A549 (cell line): ENCODE results near the gene MYL6. TPM values are rescaled to one million over a fixed set of nuclear protein-coding genes. Genes with fewer than 3 reads are reported as not detected.

Experiments used
- ATAC-seq, 2 experiments: fragments of 200-7000 bp in 1 of 2; fragments of >200 bp in 1 of 2; cut with Nextera tagmentation in 1 of 2; cut with Tn5 transposase in 1 of 2; 3 replicates each; pipeline versions ENCODE4 v1.8.0 to v1.9.1; 2018 to 2020; ENCODE audit warnings: mild to moderate bottlenecking in 1 of 2, moderate library complexity in 1 of 2
- CTCF ChIA-PET: fragments of 300-600 bp; sonication (Branson Sonifier 250); formaldehyde crosslinking; extraction: SDS; loops from one replicate; lab custom pipeline; 2021; ENCODE audit warnings: antibody characterized with exemption, inconsistent platforms; lab: Yijun Ruan, JAX
- POLR2A ChIA-PET: fragments of 350-600 bp; formaldehyde crosslinking; extraction: SDS; loops from one replicate; lab custom pipeline; 2021; ENCODE audit warnings: antibody characterized with exemption, inconsistent platforms; lab: Yijun Ruan, JAX
- DNase-seq, 2 experiments: peaks; one replicate each; pipeline versions ENCODE4 v3.0.0 to v3.0.0-alpha.2; 2011 to 2016; ENCODE audit warnings: low read depth in 1 of 2, low spot score in 1 of 2
- FAIRE-seq: peaks from 2 replicates; lab custom pipeline; 2011; peaks lifted over from hg19 to GRCh38; lab: Jason Lieb, UNC
- H3K27ac ChIP-seq, 2 experiments: fragments of >200 bp; sonication (Bioruptor Twin); formaldehyde crosslinking; 3 replicates each; pipeline ENCODE4 v1.5.1; 2016 to 2017
- H3K4me1 ChIP-seq: fragments of >200 bp; sonication (Bioruptor Twin); formaldehyde crosslinking; 3 replicates; pipeline ENCODE4 v1.6.1; 2016
- H3K4me2 ChIP-seq: fragments of >200 bp; sonication (Bioruptor Twin); formaldehyde crosslinking; 3 replicates; pipeline ENCODE4 v1.6.1; 2016
- H3K4me3 ChIP-seq: fragments of >200 bp; sonication (Bioruptor Twin); formaldehyde crosslinking; 3 replicates; pipeline ENCODE4 v1.5.1; 2016
- H3K9me3 ChIP-seq: fragments of >200 bp; sonication (Bioruptor Twin); formaldehyde crosslinking; 3 replicates; pipeline ENCODE4 v1.6.1; 2016
- CBX2 ChIP-seq: fragments of 200-600 bp; sonication (generic); IDR thresholded peaks from 2 replicates; pipeline ENCODE4 v1.6.1; 2016; ENCODE audit warnings: low read depth, mild to moderate bottlenecking, borderline replicate concordance
- CHD2 ChIP-seq: fragments of 150-350 bp; IDR thresholded peaks from 2 replicates; pipeline ENCODE4 v1.6.1; 2014; ENCODE audit warnings: low read length; ENCODE audit not compliant: partially characterized antibody
- E2F6 ChIP-seq: IDR thresholded peaks from 2 replicates; pipeline ENCODE4 v1.6.1; 2012; ENCODE audit warnings: low read depth, borderline replicate concordance
- EHMT2 ChIP-seq: fragments of 200-600 bp; sonication (generic); IDR thresholded peaks from 2 replicates; pipeline ENCODE4 v1.6.1; 2016; ENCODE audit warnings: antibody characterized with exemption, low read depth, mild to moderate bottlenecking, moderate library complexity
- ESRRA ChIP-seq: fragments of 150-350 bp; IDR thresholded peaks from 2 replicates; pipeline ENCODE4 v1.6.1; 2014; ENCODE audit warnings: mild to moderate bottlenecking, low read length, borderline replicate concordance
- FOSB ChIP-seq: fragments of 250-450 bp; sonication (Bioruptor Pico); IDR thresholded peaks from 2 replicates; pipeline ENCODE4 v1.5.0; 2020; ENCODE audit warnings: mild to moderate bottlenecking, moderate library complexity
- FOSL2 ChIP-seq, 2 experiments: fragments of 450-650 bp in 1 of 2; fragments of >200 bp in 1 of 2; sonication (Bioruptor Twin) in 1 of 2; formaldehyde crosslinking; IDR thresholded peaks; 2 replicates each; pipeline versions ENCODE4 v1.5.0 to v1.6.1; 2016 to 2020; ENCODE audit warnings: mild to moderate bottlenecking in 1 of 2, moderate library complexity in 1 of 2
- FOXS1 ChIP-seq: fragments of 250-450 bp; sonication (Bioruptor Pico); IDR thresholded peaks from 2 replicates; pipeline ENCODE4 v1.5.0; 2020; ENCODE audit warnings: mild to moderate bottlenecking, moderate library complexity
- HES2 ChIP-seq: fragments of >200 bp; sonication (Bioruptor Twin); formaldehyde crosslinking; IDR thresholded peaks from 2 replicates; pipeline ENCODE4 v1.6.1; 2016
- HMGXB4 ChIP-seq: fragments of 250-450 bp; sonication (Bioruptor Pico); IDR thresholded peaks from 2 replicates; pipeline ENCODE4 v1.5.0; 2021; ENCODE audit warnings: mild to moderate bottlenecking, moderate library complexity, borderline replicate concordance
- HOXA7 ChIP-seq: fragments of 250-450 bp; sonication (Bioruptor Pico); IDR thresholded peaks from 2 replicates; pipeline ENCODE4 v1.5.0; 2020; ENCODE audit warnings: mild to moderate bottlenecking, moderate library complexity
- JUN ChIP-seq, 2 experiments: fragments of >200 bp; sonication (Bioruptor Twin); formaldehyde crosslinking; IDR thresholded peaks; 2 replicates in 1 of 2; 3 replicates in 1 of 2; pipeline ENCODE4 v1.6.1; 2016 to 2017
- JUNB ChIP-seq: fragments of >200 bp; sonication (Bioruptor Twin); formaldehyde crosslinking; IDR thresholded peaks from 2 replicates; pipeline ENCODE4 v1.6.1; 2016
- MAFK ChIP-seq: fragments of 450-650 bp; IDR thresholded peaks from 2 replicates; pipeline ENCODE4 v1.6.1; 2014; ENCODE audit not compliant: partially characterized antibody
- MAX ChIP-seq: IDR thresholded peaks from 2 replicates; pipeline ENCODE4 v1.6.1; 2012
- NR3C1 ChIP-seq: fragments of >200 bp; sonication (Bioruptor Twin); formaldehyde crosslinking; IDR thresholded peaks from 3 replicates; pipeline ENCODE4 v1.6.1; 2017
- PBX3 ChIP-seq: IDR thresholded peaks from 2 replicates; pipeline ENCODE4 v1.6.1; 2012
- POLR2A ChIP-seq: IDR thresholded peaks from 2 replicates; pipeline ENCODE4 v1.6.1; 2012; ENCODE audit warnings: mild to moderate bottlenecking, low read length
- POLR2AphosphoS2 ChIP-seq: conservative IDR thresholded peaks from 2 replicates; pipeline ENCODE4 v1.6.1; 2012; ENCODE audit warnings: low read length, improper control_type of control experiment, inconsistent platforms
- RAD21 ChIP-seq, 2 experiments: fragments of >200 bp in 1 of 2; sonication (Bioruptor Twin) in 1 of 2; formaldehyde crosslinking in 1 of 2; IDR thresholded peaks in 1 of 2; conservative IDR thresholded peaks in 1 of 2; 2 replicates in 1 of 2; 3 replicates in 1 of 2; pipeline ENCODE4 v1.6.1; 2012 to 2018; ENCODE audit warnings: inconsistent platforms in 1 of 2
- RARB ChIP-seq: fragments of 250-450 bp; sonication (Bioruptor Pico); IDR thresholded peaks from 2 replicates; pipeline ENCODE4 v1.8.0; 2021; ENCODE audit warnings: mild to moderate bottlenecking, moderate library complexity
- RNF2 ChIP-seq: fragments of 200-600 bp; sonication (generic); IDR thresholded peaks from 2 replicates; pipeline ENCODE4 v1.6.1; 2016; ENCODE audit warnings: low read depth, mild to moderate bottlenecking, antibody characterized with exemption, moderate library complexity, borderline replicate concordance
- SMC3 ChIP-seq: fragments of >200 bp; sonication (Bioruptor Twin); formaldehyde crosslinking; IDR thresholded peaks from 3 replicates; pipeline ENCODE4 v1.6.1; 2018; ENCODE audit warnings: inconsistent platforms
- SREBF2 ChIP-seq: fragments of 450-650 bp; IDR thresholded peaks from 2 replicates; pipeline ENCODE4 v1.6.1; 2014; ENCODE audit warnings: mild to moderate bottlenecking, moderate library complexity
- TFCP2L1 ChIP-seq: fragments of 250-450 bp; sonication (Bioruptor Pico); IDR thresholded peaks from 2 replicates; pipeline ENCODE4 v1.5.0; 2021; ENCODE audit warnings: mild to moderate bottlenecking
- USF2 ChIP-seq: fragments of 450-650 bp; IDR thresholded peaks from 2 replicates; pipeline ENCODE4 v1.6.1; 2014; ENCODE audit warnings: antibody characterized with exemption
- ZNF302 ChIP-seq: fragments of 250-450 bp; sonication (Bioruptor Pico); IDR thresholded peaks from 2 replicates; pipeline ENCODE4 v1.9.0; 2021; ENCODE audit warnings: inconsistent platforms, mild to moderate bottlenecking, moderate library complexity
- WGBS: methylation state at CpG from one replicate; pipeline ENCODE4 v1.1.6; 2017; ENCODE audit errors: missing lambda C conversion rate; 5-methylcytosine and 5-hydroxymethylcytosine counted together
- polyA plus RNA-seq, 4 experiments: library from polyadenylated mRNA; depleted of rRNA in 3 of 4; stranded (reverse); fragments of >200 nt; fragmentation: RNase III in 1 of 4; extraction: RNeasy Plus Mini Kit Qiagen cat#74134 plus additional on column Dnase treatment in 1 of 4; gene quantifications; 2 replicates in 3 of 4; 3 replicates in 1 of 4; pipeline ENCODE4 v1.2.3, GENCODE V29; 2011 to 2017

MYL6 gene
- polyA plus RNA-seq, 2 of the 4 experiments (the other 2 are of a cell fraction): 2,307 to 3,268 TPM

- no peak overlapping the region for H3K4me2 ChIP-seq
- H3K4me3 ChIP-seq: no peak overlapping the region
- no peak overlapping the region for H3K27ac ChIP-seq
- CTCF ChIA-PET: interaction anchor here (0.6 to 10.2 kb wide), 11 partner anchors 13 to 1877 kb away, joined by 3 to 98 read pairs (median 4); partner anchors contain the start of genes ANKRD52, ESYT1, SMARCC2 and ZC3H10
- 83% methylated on average over 11 of the region's 11 CpGs for WGBS
- FAIRE-seq: no peak
- H3K4me1 ChIP-seq: peaks cover 27% of the 10 kb centered on the region
- TF ChIP-seq FOXS1: no peak
- TF ChIP-seq PBX3: 0 out of 2 replicates have a peak, but pooled peaks have one; percentile 32
- TF ChIP-seq HOXA7: peak; percentile 21; the same call in 1 of the 2 replicates
- TF ChIP-seq JUN (IDR thresholded peaks at IDR 0.05): 0 out of 5 replicates have a peak, but pooled peaks have one; percentile 0 to 10
- no peak for TF ChIP-seq TFCP2L1
- peak; percentile 80 for TF ChIP-seq POLR2AphosphoS2
- TF ChIP-seq FOSB (CRISPR knock-in tag): peak; percentile 25; the same call in 1 of the 2 replicates
- no peaks in the 10 kb centered on the region for H3K9me3 ChIP-seq
- no peak for DNase-seq
- POLR2A ChIA-PET: interaction anchor here (0.6 to 0.9 kb wide), 3 partner anchors 11 to 85 kb away, joined by 3 to 4 read pairs (median 4); partner anchors contain the start of gene ESYT1
- no peak for ATAC-seq
Measured at GRCh38 chr12:56162468-56163290, 4.5 kb downstream of the MYL6 start.

- Histone ChIP-seq H3K4me3 (no peak overlapping the region), H3K4me1 (peaks cover 27% of the 10 kb centered on the region), H3K9me3 (no peaks in the 10 kb centered on the region), H3K4me2 (no peak overlapping the region), H3K27ac (no peak overlapping the region)
- ChIA-PET CTCF (interaction anchor here (1.0 to 9.0 kb wide), 8 partner anchors 11 to 94 kb away, joined by 3 to 83 read pairs (median 5); partner anchors contain the start of genes ANKRD52, SMARCC2 and ZC3H10), POLR2A (interaction anchor here (0.8 to 0.9 kb wide), 2 partner anchors 12 to 36 kb away, joined by 3 to 4 read pairs; partner anchors contain the start of gene ESYT1)
- DNase-seq (no peak), ATAC-seq (peak; percentile 3 to 5; a peak in 3 of 6 replicates), FAIRE-seq (no peak)
- WGBS: 91% methylated on average over 11 of the region's 11 CpGs
- TF ChIP-seq RARB (CRISPR knock-in tag) (no peak), HOXA7 (no peak), POLR2AphosphoS2 (peak; percentile 66; the same call in 1 of the 2 replicates), USF2 (no peak), ZNF302 (CRISPR knock-in tag) (no peak), CBX2 (no peak), FOSB (CRISPR knock-in tag) (0 out of 2 replicates have a peak, but pooled peaks have one; percentile 33), CHD2 (no peak), SREBF2 (no peak), EHMT2 (no peak), RNF2 (no peak), SMC3 (no peak), HES2 (no peak), POLR2A (no peak), MAX (no peak), JUNB (no peak), MAFK (no peak), ESRRA (no peak), FOSL2 (IDR thresholded peaks at IDR 0.05) (no peak), FOSL2 (CRISPR knock-in tag; IDR thresholded peaks at IDR 0.05) (no peak), HMGXB4 (CRISPR knock-in tag) (no peak), RAD21 (conservative IDR thresholded peaks at IDR 0.05 in 1 of 2, IDR thresholded peaks at IDR 0.05 in 1 of 2) (no peak), E2F6 (no peak), NR3C1 (no peak), PBX3 (0 out of 2 replicates have a peak, but pooled peaks have one; percentile 13)
Measured at GRCh38 chr12:56163533-56164344, 5.6 kb downstream of the MYL6 start.
